ENCODE measurements around the gene PLEKHG3.

The PLEKHG3 gene

DNA sequence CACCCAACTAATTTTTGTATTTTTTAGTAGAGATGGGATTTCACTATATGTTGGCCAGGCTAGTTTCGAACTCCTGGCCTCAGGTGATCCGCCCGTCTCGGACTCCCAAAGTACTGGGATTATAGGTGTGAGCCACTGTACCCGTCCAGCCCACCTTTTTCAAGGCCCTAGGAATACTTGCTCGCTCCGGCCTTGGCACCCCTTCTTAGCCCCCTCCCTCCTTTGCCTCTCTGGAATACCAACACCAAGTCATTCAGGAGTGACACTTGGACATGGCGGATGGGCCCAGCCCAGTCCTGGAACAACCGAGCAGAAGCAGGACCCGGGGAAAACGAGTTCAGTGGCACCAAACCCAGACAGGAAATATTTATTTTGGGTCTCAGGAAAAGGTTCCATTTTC, 29.1 kb downstream of the PLEKHG3 start:
- H3K36me3 Mint-ChIP-seq (ENCODE audit: low read depth): no peaks in the 10 kb centered on the region
- H3K9me3 Mint-ChIP-seq: no peaks in the 10 kb centered on the region
- H3K4me1 Mint-ChIP-seq (ENCODE audit: low read depth): peaks cover 23% of the 10 kb centered on the region
- H3K27ac Mint-ChIP-seq: no peak overlapping the region
- H3K4me3 Mint-ChIP-seq: no peak overlapping the region
- H3K27me3 Mint-ChIP-seq: no peaks in the 10 kb centered on the region

DNA sequence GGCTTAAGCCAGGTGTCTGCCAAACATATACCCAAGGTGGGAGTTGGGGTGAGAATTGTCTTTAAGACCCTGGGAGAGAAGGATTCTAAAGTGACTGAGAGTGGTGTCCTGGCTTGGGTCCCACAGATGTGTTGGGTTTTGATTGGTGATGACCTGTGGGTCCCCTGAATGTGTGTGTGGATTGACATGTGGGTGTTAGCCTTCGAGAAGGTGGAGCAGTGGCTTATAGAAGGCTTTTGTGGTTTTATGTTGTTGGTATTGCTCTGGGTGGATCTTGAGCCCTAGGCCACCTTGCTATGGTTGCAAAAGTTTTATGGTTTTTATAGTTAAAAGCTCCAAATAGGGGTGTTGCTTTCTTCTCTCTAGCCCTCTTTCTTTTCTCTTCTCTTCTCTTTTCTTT, 29.7 kb downstream of the PLEKHG3 start:
- H3K27me3 Mint-ChIP-seq: no peaks in the 10 kb centered on the region
- H3K36me3 Mint-ChIP-seq (ENCODE audit: low read depth): no peaks in the 10 kb centered on the region
- H3K4me3 Mint-ChIP-seq: no peak overlapping the region
- no peaks in the 10 kb centered on the region for H3K9me3 Mint-ChIP-seq
- H3K4me1 Mint-ChIP-seq (ENCODE audit: low read depth): peaks cover 23% of the 10 kb centered on the region
- no peak overlapping the region for H3K27ac Mint-ChIP-seq

DNA sequence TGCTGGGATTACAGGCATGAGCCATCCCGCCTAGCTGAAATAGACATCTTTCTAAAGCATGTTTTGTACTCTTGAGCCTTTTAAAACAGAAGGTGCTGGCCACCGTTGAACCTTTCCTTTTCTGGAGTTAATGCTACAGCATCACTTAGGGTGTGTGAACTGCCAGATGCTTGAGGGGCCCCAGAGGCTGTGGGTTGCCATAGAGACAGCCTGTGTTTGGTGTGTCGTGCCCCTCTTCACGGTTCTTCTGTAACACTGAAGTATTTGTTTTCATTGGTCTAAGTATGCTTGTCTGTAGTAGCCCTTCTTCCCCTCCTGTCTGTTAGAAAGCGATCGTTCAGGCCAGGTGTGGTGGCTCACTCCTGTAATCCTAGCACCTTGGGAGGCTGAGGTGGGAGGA, 30.8 kb downstream of the PLEKHG3 start:
- Mint-ChIP-seq H3K4me1 (ENCODE audit: low read depth) (peaks cover 19% of the 10 kb centered on the region), H3K9me3 (no peaks in the 10 kb centered on the region), H3K36me3 (ENCODE audit: low read depth) (no peaks in the 10 kb centered on the region), H3K4me3 (no peak overlapping the region), H3K27ac (no peak overlapping the region), H3K27me3 (no peaks in the 10 kb centered on the region)

DNA sequence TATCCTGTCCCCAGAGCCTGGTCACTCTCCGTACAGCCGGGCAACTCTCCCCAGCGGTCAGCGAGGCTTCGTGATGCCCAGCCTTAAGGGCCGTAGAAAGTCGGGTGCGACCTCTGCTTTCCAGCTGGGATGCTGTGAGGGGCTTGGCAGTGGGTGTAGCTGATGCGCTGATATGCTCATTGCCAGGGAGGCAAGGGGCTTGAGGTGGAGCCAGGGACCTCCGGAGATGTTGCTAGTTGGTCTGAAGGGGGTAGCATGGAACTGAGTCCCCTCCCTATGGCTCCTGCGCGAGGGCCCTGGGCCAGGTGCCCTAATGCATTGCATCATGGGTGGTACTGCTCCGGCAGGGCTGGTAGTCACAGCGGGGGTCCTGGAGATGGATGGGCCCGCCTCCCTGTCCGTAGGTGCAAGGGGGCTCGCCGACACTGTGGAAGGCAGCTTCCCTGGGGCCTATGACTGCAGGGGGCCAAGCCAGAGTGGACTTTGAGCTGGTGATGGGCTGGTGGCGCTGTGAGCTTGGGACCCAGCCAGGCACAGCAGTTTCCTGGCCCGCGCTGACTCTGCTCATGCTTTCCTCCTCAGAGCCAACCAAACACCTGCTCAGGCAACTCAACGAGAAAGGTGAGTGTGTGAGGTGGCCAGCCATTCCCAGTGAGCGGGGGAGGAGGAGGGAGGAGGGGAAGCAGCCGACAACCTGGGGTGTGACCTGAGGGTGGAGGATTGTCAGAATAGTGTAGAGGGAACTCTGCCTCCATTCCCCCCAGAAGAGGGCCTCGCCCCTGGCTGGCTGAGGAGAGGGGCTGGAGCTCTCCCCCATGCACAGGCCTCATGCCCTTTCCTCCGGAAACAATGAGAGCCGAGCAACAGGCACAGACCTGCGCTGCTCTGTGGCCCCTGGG, 32.3 kb downstream of the PLEKHG3 start:
- no peaks in the 10 kb centered on the region for H3K9me3 Mint-ChIP-seq
- no peaks in the 10 kb centered on the region for H3K36me3 Mint-ChIP-seq (ENCODE audit: low read depth)
- H3K4me1 Mint-ChIP-seq (ENCODE audit: low read depth): peaks cover 18% of the 10 kb centered on the region
- no peaks in the 10 kb centered on the region for H3K27me3 Mint-ChIP-seq
- H3K4me3 Mint-ChIP-seq: no peak overlapping the region
- no peak overlapping the region for H3K27ac Mint-ChIP-seq

DNA sequence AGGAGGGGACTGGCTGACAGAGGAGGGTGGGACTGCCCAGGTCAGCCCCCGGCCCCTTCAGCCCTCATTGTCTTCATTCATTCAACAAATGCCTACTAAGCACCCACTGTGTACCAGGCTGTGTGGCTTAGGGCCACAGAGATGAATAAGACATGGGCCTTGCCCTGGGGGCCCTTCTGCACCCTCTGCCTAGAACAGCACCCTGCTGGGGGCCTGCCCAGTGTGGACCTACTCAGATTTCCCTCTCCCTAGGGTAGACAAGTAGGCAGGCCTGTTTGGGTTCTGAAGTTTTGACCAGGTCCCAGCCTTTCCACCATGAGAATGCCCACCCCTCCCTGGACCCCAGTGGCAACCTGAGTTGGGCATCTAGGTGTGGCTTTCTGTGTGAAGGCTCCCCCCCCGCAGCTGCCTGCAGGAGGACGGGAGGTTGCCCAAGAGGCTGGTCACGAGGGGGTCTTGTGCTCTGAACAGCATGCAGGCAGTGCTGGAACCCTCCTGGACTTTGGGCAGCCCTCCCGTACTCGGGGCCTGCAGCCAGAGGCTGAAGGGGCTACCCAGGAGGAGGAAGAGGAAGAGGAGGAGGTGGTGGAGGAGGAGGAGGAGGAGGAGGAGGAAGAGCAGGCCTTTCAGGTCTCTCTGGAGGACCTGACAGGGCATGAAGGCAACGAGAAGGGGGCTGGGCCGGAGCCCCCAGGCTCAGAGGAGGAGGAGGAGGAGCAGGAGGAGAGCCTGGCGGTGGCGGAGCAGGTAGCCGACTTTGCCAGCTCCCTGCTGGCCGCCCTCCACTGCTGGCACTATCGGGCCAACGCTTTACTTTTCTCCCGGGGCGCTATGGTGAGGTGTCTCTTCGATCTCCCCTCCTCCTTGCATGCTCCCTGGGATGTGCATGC, 33.4 kb downstream of the PLEKHG3 start:
- Mint-ChIP-seq H3K36me3 (ENCODE audit: low read depth) (no peaks in the 10 kb centered on the region), H3K27me3 (no peaks in the 10 kb centered on the region)

DNA sequence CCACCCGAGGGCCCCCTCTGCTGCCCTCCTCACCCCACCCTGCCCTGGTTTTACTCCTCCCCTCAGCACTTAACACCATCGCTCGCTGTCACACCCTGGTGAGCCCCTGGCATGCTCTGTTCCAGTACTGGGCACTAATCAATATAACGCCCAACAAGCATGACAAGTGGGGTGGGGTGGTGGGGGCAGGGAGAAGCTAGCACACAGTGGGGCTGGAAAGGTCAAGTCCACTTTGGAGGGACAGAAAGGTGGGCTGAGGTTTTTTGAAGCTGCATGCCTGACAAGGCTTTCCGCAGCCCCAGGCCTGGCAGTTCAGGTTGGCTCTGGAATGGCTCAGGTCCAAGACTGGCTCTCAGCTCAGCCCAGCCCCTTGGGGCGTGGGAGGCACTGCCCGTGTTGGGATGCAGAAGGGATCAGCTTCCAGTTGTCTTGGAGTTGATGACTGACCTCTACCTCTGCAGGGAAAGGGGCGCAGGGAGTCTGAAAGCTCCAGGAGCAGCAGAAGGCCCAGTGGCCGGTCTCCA, 34.1 kb downstream of the PLEKHG3 start:
- Mint-ChIP-seq H3K4me1 (ENCODE audit: low read depth) (peaks cover 18% of the 10 kb centered on the region), H3K4me3 (no peak overlapping the region), H3K27me3 (no peaks in the 10 kb centered on the region), H3K36me3 (ENCODE audit: low read depth) (no peaks in the 10 kb centered on the region), H3K9me3 (no peaks in the 10 kb centered on the region), H3K27ac (no peak overlapping the region)

More for the DNA sequence above, 33.4 kb downstream of the PLEKHG3 start:
- no peak overlapping the region for H3K4me3 Mint-ChIP-seq
- no peaks in the 10 kb centered on the region for H3K9me3 Mint-ChIP-seq
- no peak overlapping the region for H3K27ac Mint-ChIP-seq
- peaks cover 18% of the 10 kb centered on the region for H3K4me1 Mint-ChIP-seq (ENCODE audit: low read depth)

DNA sequence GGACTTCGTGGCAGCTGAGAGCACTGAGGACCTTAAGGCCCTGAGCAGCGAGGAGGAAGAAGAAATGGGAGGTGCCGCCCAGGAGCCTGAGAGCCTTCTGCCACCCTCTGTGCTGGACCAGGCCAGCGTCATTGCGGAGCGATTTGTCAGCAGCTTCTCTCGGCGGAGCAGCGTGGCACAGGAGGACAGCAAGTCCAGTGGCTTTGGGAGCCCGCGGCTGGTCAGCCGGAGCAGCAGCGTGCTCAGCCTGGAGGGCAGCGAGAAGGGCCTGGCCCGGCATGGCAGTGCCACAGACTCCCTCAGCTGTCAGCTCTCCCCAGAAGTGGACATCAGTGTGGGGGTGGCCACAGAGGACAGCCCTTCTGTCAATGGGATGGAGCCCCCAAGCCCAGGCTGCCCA, 37.0 kb downstream of the PLEKHG3 start:
- H3K36me3 Mint-ChIP-seq (ENCODE audit: low read depth): no peaks in the 10 kb centered on the region
- no peaks in the 10 kb centered on the region for H3K9me3 Mint-ChIP-seq
- H3K27ac Mint-ChIP-seq: no peak overlapping the region
- no peak overlapping the region for H3K4me3 Mint-ChIP-seq
- H3K4me1 Mint-ChIP-seq (ENCODE audit: low read depth): no peaks in the 10 kb centered on the region
- no peaks in the 10 kb centered on the region for H3K27me3 Mint-ChIP-seq

DNA sequence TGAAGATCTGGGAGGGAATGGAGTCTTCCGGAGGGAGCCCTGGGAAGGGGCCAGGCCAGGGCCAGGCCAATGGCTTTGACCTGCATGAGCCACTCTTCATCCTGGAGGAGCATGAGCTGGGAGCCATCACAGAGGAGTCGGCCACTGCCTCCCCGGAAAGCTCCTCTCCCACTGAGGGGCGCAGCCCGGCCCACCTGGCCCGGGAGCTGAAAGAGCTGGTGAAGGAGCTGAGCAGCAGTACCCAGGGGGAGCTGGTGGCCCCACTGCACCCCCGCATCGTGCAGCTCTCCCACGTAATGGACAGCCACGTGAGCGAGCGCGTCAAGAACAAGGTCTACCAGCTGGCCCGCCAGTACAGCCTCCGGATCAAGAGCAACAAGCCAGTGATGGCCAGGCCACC, 37.7 kb downstream of the PLEKHG3 start:
- Mint-ChIP-seq H3K4me1 (ENCODE audit: low read depth) (no peaks in the 10 kb centered on the region), H3K27ac (no peak overlapping the region), H3K9me3 (no peaks in the 10 kb centered on the region), H3K36me3 (ENCODE audit: low read depth) (no peaks in the 10 kb centered on the region), H3K27me3 (no peaks in the 10 kb centered on the region), H3K4me3 (no peak overlapping the region)

DNA sequence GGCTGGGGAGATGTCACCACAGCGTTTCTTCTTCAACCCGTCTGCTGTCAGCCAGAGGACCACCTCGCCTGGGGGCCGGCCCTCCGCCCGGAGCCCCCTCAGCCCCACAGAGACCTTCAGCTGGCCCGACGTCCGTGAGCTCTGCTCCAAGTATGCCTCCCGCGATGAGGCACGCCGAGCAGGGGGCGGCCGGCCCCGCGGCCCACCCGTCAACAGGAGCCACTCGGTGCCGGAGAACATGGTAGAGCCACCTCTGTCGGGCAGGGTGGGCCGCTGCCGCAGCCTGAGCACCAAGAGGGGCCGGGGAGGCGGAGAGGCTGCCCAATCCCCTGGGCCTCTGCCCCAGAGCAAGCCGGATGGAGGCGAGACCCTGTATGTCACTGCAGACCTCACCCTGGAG, 38.8 kb downstream of the PLEKHG3 start:
- H3K36me3 Mint-ChIP-seq (ENCODE audit: low read depth): no peaks in the 10 kb centered on the region
- H3K4me3 Mint-ChIP-seq: no peak overlapping the region
- H3K27ac Mint-ChIP-seq: no peak overlapping the region
- no peaks in the 10 kb centered on the region for H3K9me3 Mint-ChIP-seq
- H3K4me1 Mint-ChIP-seq (ENCODE audit: low read depth): no peaks in the 10 kb centered on the region
- no peaks in the 10 kb centered on the region for H3K27me3 Mint-ChIP-seq

DNA sequence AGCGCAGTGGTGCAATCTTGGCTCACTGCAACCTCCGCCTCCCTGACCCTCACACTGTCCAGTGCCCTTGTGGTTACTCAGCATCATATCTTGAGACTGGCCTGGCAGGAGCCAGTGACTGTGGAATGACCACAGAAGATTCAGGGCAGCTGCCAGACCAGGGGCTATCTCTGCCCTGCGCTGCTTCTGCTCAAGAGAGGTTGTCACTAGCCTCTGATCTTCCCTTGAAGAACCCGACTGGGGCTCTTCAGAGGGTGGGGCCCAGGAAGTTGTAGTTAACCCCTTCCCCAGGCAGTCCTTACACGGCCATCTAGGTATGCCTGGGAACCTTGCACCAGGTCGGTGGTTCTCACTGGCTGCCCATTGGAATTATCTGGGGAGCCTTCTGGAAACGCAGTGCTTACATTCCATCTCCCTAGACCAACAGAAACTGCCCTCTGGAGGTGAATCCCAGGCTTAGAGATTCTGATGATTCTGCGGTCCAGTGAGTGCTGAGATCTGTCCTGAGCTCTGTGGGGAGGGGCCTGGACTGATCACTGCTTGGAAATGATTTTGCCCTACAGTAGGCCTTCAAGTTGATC, 41.4 kb downstream of the PLEKHG3 start:
- Mint-ChIP-seq H3K4me1 (ENCODE audit: low read depth) (no peaks in the 10 kb centered on the region), H3K27ac (no peak overlapping the region), H3K9me3 (no peaks in the 10 kb centered on the region), H3K36me3 (ENCODE audit: low read depth) (no peaks in the 10 kb centered on the region), H3K4me3 (no peak overlapping the region), H3K27me3 (no peaks in the 10 kb centered on the region)

DNA sequence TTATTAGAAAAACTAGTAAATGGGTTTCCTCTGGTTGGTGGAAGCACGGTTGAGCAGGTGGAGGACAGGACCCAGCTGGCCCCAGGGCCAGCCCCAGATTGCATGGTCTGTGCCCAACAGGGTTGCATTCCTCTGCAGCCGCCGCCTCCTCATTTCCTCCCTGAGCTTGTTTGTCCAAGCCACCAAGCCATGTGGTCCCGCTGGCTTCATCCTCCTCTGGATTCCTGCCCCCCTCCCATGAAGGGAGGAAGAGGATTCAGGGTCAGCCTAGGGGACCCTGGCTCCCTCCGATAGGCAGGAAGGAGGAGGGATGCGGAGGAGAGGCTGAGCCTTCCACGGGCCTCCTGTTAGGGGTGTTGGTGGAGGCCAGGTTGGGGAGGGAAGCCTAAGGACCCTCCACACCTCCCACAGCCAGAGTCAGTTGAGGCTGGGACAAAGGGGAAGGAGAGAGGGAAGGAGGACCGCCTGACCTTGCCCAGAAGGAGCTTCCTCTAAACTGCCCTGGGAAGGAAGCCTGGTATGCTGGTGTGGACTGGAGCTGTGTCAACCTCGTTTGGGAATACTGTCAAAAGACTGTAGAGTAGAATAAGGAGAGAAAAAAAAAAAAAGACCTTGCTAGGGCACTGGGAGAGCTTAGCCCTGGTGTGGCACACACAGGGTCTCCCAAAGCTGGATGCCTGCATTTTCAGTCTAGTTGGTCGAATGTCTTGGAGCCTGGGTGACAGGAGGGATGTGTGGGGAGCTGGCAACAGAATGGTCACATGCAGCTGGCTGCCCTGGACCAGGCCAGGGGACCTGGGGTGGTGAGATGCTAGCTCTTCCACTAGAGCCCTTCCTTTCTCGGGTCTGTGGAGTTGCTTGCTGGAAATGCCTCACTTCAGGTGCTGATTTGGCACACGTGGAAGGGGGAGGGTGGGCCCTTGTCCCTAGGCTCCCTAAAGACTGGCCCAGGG, 42.4 kb downstream of the PLEKHG3 start:
- no peaks in the 10 kb centered on the region for H3K27me3 Mint-ChIP-seq
- no peaks in the 10 kb centered on the region for H3K4me1 Mint-ChIP-seq (ENCODE audit: low read depth)
- H3K36me3 Mint-ChIP-seq (ENCODE audit: low read depth): no peaks in the 10 kb centered on the region
- no peaks in the 10 kb centered on the region for H3K9me3 Mint-ChIP-seq
- no peak overlapping the region for H3K27ac Mint-ChIP-seq
- H3K4me3 Mint-ChIP-seq: no peak overlapping the region

DNA sequence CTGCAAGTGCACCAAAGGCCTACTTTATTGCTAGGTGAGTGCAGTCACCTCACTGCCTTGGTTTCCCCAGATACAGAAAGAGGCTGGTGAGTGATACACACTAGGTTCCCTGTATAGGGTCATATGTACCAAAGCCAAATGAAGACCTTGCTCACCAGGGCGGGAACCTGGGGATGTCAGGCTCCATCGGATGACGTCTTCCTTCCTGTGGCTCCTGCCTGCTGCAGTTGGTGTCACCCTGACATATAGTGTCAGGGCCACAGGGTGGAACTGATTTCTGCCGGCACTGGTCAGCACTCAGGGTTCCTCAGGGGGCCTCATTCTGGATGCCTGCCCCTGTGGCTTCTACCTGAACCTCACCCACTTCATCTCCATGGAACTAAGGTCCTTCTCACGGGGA, 43.1 kb downstream of the PLEKHG3 start:
- no peaks in the 10 kb centered on the region for H3K27me3 Mint-ChIP-seq
- H3K9me3 Mint-ChIP-seq: no peaks in the 10 kb centered on the region
- no peaks in the 10 kb centered on the region for H3K4me1 Mint-ChIP-seq (ENCODE audit: low read depth)
- H3K4me3 Mint-ChIP-seq: no peak overlapping the region
- H3K27ac Mint-ChIP-seq: no peak overlapping the region
- H3K36me3 Mint-ChIP-seq (ENCODE audit: low read depth): no peaks in the 10 kb centered on the region

DNA sequence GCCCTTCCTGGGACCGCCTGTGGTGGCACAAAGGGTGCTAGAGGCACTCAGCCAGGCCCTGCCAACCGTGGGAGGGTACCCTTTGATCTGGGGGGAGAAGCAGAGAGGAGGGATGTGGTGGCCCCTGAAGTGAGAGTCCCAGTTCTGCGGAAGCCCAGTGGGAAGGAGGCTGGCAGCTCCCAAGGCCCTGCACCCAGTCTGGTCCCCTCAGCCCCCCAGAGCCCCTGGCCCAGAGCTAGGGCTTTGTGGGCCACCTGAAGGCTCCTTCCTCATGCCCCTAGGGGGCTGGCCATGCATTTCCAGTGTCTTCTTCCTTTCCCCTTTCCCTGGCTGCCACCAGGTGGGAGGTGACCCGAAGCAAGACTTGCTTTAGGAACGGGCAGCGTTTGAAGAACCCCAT, 44.3 kb downstream of the PLEKHG3 start:
- Mint-ChIP-seq H3K27me3 (no peaks in the 10 kb centered on the region), H3K36me3 (ENCODE audit: low read depth) (no peaks in the 10 kb centered on the region), H3K27ac (no peak overlapping the region), H3K4me3 (no peak overlapping the region), H3K9me3 (no peaks in the 10 kb centered on the region), H3K4me1 (ENCODE audit: low read depth) (no peaks in the 10 kb centered on the region)

Measured in stimulated activated naive CD8-positive, alpha-beta T cell treated with anti-CD3 and anti-CD28 coated beads, Interleukin-15, Interleukin-2, amounts not matched to agents 100 ng/mL and 50 ng/mL, for 24 hours (primary cell).